B cell (primary cell): Measurements from ENCODE around the gene PHF21B. TPM values are rescaled to one million over a fixed set of nuclear protein-coding genes. Genes with fewer than 3 reads are reported as not detected.

ENCODE experiments used
- ATAC-seq: fragments of 200-7000 bp; cut with Tn5 transposase; one replicate; pipeline ENCODE4 v1.10.0; 2021; ENCODE audit warnings: low read depth, mild to moderate bottlenecking, moderate number of reproducible peaks, moderate library complexity
- CTCF ChIA-PET: fragments of 350-600 bp; sonication (Branson Sonifier 250); formaldehyde crosslinking; loops from one replicate; lab custom pipeline; 2021; ENCODE audit warnings: antibody characterized with exemption, inconsistent platforms; lab: Charles Lee
- POLR2A ChIA-PET: fragments of 350-600 bp; sonication (Branson Sonifier 250); formaldehyde crosslinking; loops from one replicate; lab custom pipeline; 2021; ENCODE audit warnings: antibody characterized with exemption; lab: Charles Lee
- DNase-seq: peaks from one replicate; pipeline ENCODE4 v3.0.0; 2013
- H2AFZ ChIP-seq: 2 replicates; pipeline ENCODE4 v1.6.1; 2012; ENCODE audit warnings: mild to moderate bottlenecking, low read depth, low read length; ENCODE audit not compliant: insufficient read depth, poor library complexity, severe bottlenecking
- H3K27ac ChIP-seq, 2 donors: 1 replicate in 1 of 2; 2 replicates in 1 of 2; pipeline ENCODE4 v1.5.1; 2012 to 2013; ENCODE audit warnings: low read length in 2 of 2, mild to moderate bottlenecking in 2 of 2, moderate library complexity in 1 of 2
- H3K27me3 ChIP-seq, 4 experiments: fragments of 200-600 bp in 1 of 4; sonication (generic) in 1 of 4; replicated peaks in 1 of 4; 1 replicate in 2 of 4; 2 replicates in 2 of 4; pipeline versions ENCODE4 v1.6.1 to v1.7.0; 2013 to 2016; ENCODE audit warnings: low read length in 3 of 4, mild to moderate bottlenecking in 2 of 4, mixed read lengths in 1 of 4, moderate library complexity in 1 of 4; ENCODE audit not compliant: insufficient read depth in 4 of 4, control insufficient read depth in 3 of 4; ENCODE audit errors: control extremely low read depth in 1 of 4
- H3K36me3 ChIP-seq, 2 experiments: replicated peaks in 1 of 2; 1 replicate in 1 of 2; 2 replicates in 1 of 2; pipeline versions ENCODE4 v1.6.1 to v1.7.1; 2013; ENCODE audit warnings: low read length in 1 of 2; ENCODE audit not compliant: insufficient read depth in 2 of 2, control insufficient read depth in 1 of 2; ENCODE audit errors: control extremely low read depth in 1 of 2, extremely low read depth in 1 of 2
- H3K4me1 ChIP-seq, 2 donors: fragments of 200-600 bp in 1 of 2; sonication (generic) in 1 of 2; 1 replicate in 1 of 2; 2 replicates in 1 of 2; pipeline versions ENCODE4 v1.5.1 to v1.6.1; 2013 to 2017; ENCODE audit warnings: low read length in 2 of 2; ENCODE audit not compliant: control insufficient read depth in 2 of 2, insufficient read depth in 2 of 2
- H3K4me2 ChIP-seq: replicated peaks from 2 replicates; pipeline ENCODE3; 2012; ENCODE audit warnings: mild to moderate bottlenecking, low read depth, low read length; ENCODE audit not compliant: poor library complexity, severe bottlenecking
- H3K4me3 ChIP-seq, 5 experiments: fragments of 200-600 bp in 1 of 5; sonication (generic) in 1 of 5; 1 replicate in 3 of 5; 2 replicates in 2 of 5; pipeline versions ENCODE4 v1.5.1 to v1.7.0; 2011 to 2016; ENCODE audit warnings: low read length in 4 of 5, mild to moderate bottlenecking in 4 of 5, low read depth in 2 of 5, control low read depth in 1 of 5, moderate library complexity in 1 of 5; ENCODE audit not compliant: insufficient read depth in 1 of 5; ENCODE audit errors: control extremely low read depth in 1 of 5, extremely low read depth in 1 of 5
- H3K79me2 ChIP-seq: fragments of 200-600 bp; sonication (generic); one replicate; pipeline ENCODE4 v1.6.0; 2016; ENCODE audit warnings: low read length; ENCODE audit not compliant: control insufficient read depth, insufficient read depth
- H3K9ac ChIP-seq: fragments of 200-600 bp; sonication (generic); 2 replicates; pipeline ENCODE4 v1.6.1; 2017; ENCODE audit warnings: mild to moderate bottlenecking, low read length, moderate library complexity
- H3K9me3 ChIP-seq, 3 donors: one replicate each; pipeline versions ENCODE4 v1.6.1 to v1.7.1; 2013; ENCODE audit warnings: low read length in 2 of 3; ENCODE audit not compliant: control insufficient read depth in 2 of 3, insufficient read depth in 1 of 3; ENCODE audit errors: control extremely low read depth in 1 of 3
- H4K20me1 ChIP-seq: 2 replicates; pipeline ENCODE4 v1.6.0; 2012; ENCODE audit warnings: mild to moderate bottlenecking, low read length; ENCODE audit not compliant: insufficient read depth, control insufficient read depth, poor library complexity, severe bottlenecking
- H3K27ac Mint-ChIP-seq: one replicate; pipeline ENCODE4 v1.8.0; 2021; ENCODE audit warnings: mixed read lengths
- H3K27me3 Mint-ChIP-seq: one replicate; pipeline ENCODE4 v1.8.0; 2021; ENCODE audit warnings: mixed read lengths
- H3K4me1 Mint-ChIP-seq: one replicate; pipeline ENCODE4 v1.8.0; 2021; ENCODE audit warnings: mixed read lengths
- H3K4me3 Mint-ChIP-seq: one replicate; pipeline ENCODE4 v1.8.0; 2021; ENCODE audit warnings: mixed read lengths
- H3K9me3 Mint-ChIP-seq: one replicate; pipeline ENCODE4 v1.8.0; 2022; ENCODE audit warnings: mixed read lengths; ENCODE audit not compliant: insufficient read depth
- EZH2 ChIP-seq: IDR thresholded peaks from 2 replicates; pipeline ENCODE4 v1.6.1; 2012; ENCODE audit warnings: borderline replicate concordance, low read depth, mild to moderate bottlenecking, moderate library complexity, low read length; ENCODE audit not compliant: insufficient read depth, poor library complexity, severe bottlenecking
- WGBS: methylation state at CpG from one replicate; pipeline ENCODE4 v1.1.5; 2013; ENCODE audit warnings: missing lambda C conversion rate; ENCODE audit not compliant: insufficient coverage; 5-methylcytosine and 5-hydroxymethylcytosine counted together
- intact Hi-C: fragments of 100-400 bp; cut with micrococcal nuclease; formaldehyde crosslinking; loops from one replicate; pipeline ENCODE4 v1.10.0; 2022
- polyA plus RNA-seq: library from polyadenylated mRNA; depleted of rRNA; stranded (reverse); fragments of >200 nt; gene quantifications from 2 replicates; pipeline ENCODE4 v1.2.3, GENCODE V29; 2012
- total RNA-seq, 2 donors: library from RNA; stranded (reverse); fragments of 120-200 nt in 1 of 2; gene quantifications; 1 replicate in 1 of 2; 2 replicates in 1 of 2; pipeline versions ENCODE4 v1.2.3 to v1.2.4, GENCODE V29; 2013 to 2022
- TF ChIP-seq, protein P1 (sequence below): fragments of 200-600 bp; IDR thresholded peaks from one replicate; pipeline ENCODE4 v1.8.0; 2022; ENCODE audit warnings: antibody characterized with exemption, mild to moderate bottlenecking

The PHF21B gene
- total and polyA plus RNA-seq, 2 donors (not counting 1 experiment from before 2014, with no cell fraction given): not detected

DNA sequence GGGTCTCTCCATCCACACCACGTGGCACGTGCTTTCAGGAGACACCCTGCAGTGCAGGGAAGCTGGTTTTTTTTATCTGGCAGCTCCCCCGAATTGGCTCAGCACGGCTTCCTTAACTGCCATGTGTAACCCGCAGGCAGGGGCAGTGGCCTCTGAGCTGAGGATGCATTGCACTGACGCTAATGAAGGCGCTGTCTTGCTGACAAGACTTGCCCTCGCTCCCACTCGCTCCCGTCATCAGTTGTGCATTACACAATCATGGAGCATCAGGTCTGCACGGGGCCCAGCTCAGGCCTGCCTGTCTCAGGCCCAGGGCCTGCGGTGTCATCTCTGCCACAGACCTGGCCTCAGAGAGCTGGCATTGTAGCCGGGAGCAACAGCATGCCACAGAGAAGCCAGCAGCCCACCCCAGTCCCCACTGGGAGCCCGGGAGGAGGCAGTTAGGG lies 161.5 kb downstream of the PHF21B start:
- H3K27me3 ChIP-seq: peaks cover 0 to 2% (median 0%) of the 10 kb centered on the region in 4 experiments
- H3K4me3 ChIP-seq: no peak overlapping the region
- intact Hi-C loops: no loop called here
- DNase-seq (no peak), ATAC-seq (no peak)
- H3K79me2 ChIP-seq: no peaks in the 10 kb centered on the region
- no peak overlapping the region for H3K27ac Mint-ChIP-seq
- CTCF ChIA-PET: no interaction called here
- H3K4me3 Mint-ChIP-seq: no peak overlapping the region
- no peaks in the 10 kb centered on the region for H3K36me3 ChIP-seq
- peaks cover 0 to 24% (median 0%) of the 10 kb centered on the region in 3 donors for H3K9me3 ChIP-seq
- no peak overlapping the region for H3K4me2 ChIP-seq
- WGBS: 83% methylated on average over 14 of the region's 14 CpGs
- peaks cover 3% of the 10 kb centered on the region for H3K9me3 Mint-ChIP-seq
- H3K9ac ChIP-seq: no peak overlapping the region
- H3K4me1 ChIP-seq: no peaks in the 10 kb centered on the region
- H3K4me1 Mint-ChIP-seq: no peaks in the 10 kb centered on the region
- POLR2A ChIA-PET: no interaction called here
- no peak overlapping the region for H2AFZ ChIP-seq
- H4K20me1 ChIP-seq: no peaks in the 10 kb centered on the region
- TF ChIP-seq, protein P1, sequence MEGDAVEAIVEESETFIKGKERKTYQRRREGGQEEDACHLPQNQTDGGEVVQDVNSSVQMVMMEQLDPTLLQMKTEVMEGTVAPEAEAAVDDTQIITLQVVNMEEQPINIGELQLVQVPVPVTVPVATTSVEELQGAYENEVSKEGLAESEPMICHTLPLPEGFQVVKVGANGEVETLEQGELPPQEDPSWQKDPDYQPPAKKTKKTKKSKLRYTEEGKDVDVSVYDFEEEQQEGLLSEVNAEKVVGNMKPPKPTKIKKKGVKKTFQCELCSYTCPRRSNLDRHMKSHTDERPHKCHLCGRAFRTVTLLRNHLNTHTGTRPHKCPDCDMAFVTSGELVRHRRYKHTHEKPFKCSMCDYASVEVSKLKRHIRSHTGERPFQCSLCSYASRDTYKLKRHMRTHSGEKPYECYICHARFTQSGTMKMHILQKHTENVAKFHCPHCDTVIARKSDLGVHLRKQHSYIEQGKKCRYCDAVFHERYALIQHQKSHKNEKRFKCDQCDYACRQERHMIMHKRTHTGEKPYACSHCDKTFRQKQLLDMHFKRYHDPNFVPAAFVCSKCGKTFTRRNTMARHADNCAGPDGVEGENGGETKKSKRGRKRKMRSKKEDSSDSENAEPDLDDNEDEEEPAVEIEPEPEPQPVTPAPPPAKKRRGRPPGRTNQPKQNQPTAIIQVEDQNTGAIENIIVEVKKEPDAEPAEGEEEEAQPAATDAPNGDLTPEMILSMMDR: no peak
- no peak for TF ChIP-seq EZH2
- H3K27me3 Mint-ChIP-seq: peaks cover 7% of the 10 kb centered on the region
- no peak overlapping the region for H3K27ac ChIP-seq

- POLR2A ChIA-PET: no interaction called here
- 92% methylated on average over 18 of the region's 18 CpGs for WGBS
- no peaks in the 10 kb centered on the region for H3K4me1 Mint-ChIP-seq
Observed at GRCh38 chr22:44847892-44848291, 161.9 kb downstream of the PHF21B start.

More at GRCh38 chr22:44847892-44848291, 161.9 kb downstream of the PHF21B start:
- Mint-ChIP-seq H3K27ac (no peak overlapping the region), H3K4me3 (no peak overlapping the region), H3K27me3 (peaks cover 7% of the 10 kb centered on the region), H3K9me3 (peaks cover 3% of the 10 kb centered on the region)
- no peak for DNase-seq
- Histone ChIP-seq H3K4me2 (no peak overlapping the region), H4K20me1 (no peaks in the 10 kb centered on the region), H3K27me3 (peaks cover 0 to 2% (median 0%) of the 10 kb centered on the region in 4 experiments), H3K79me2 (no peaks in the 10 kb centered on the region), H3K4me1 (no peaks in the 10 kb centered on the region), H3K9me3 (peaks cover 0 to 24% (median 0%) of the 10 kb centered on the region in 3 donors), H2AFZ (no peak overlapping the region), H3K36me3 (no peaks in the 10 kb centered on the region), H3K9ac (no peak overlapping the region), H3K27ac (no peak overlapping the region), H3K4me3 (no peak overlapping the region)
- TF ChIP-seq, protein P1: no peak
- no peak for TF ChIP-seq EZH2
- ATAC-seq: no peak
- CTCF ChIA-PET: no interaction called here
- intact Hi-C loops: no loop called here
